NCI-H2196 (cell line): ENCODE results near the gene ULK4.

ENCODE experiments used
- DNase-seq: peaks from one replicate; lab custom pipeline; 2025; ENCODE audit not compliant: unreplicated experiment; lab: John Stamatoyannopoulos, UW

ULK4 gene

GRCh38 chr3:41202834-41203345 is 759.0 kb downstream of the ULK4 start:
- no peak for DNase-seq

GRCh38 chr3:41202075-41202833 is 759.6 kb downstream of the ULK4 start:
- no peak for DNase-seq

- no peak for DNase-seq
Measured at GRCh38 chr3:41200669-41201021, 761.3 kb downstream of the ULK4 start.

GRCh38 chr3:41199866-41200668 is 761.8 kb downstream of the ULK4 start:
- no peak for DNase-seq

GRCh38 chr3:41198950-41199865 is 762.7 kb downstream of the ULK4 start, which contains the start of gene CTNNB1:
TSS of gene CTNNB1 (plus strand) at chr3:41199505. CDS start at chr3:41224069, 24,564 bp downstream.
- DNase-seq = peak; percentile 79

- no peak for DNase-seq
Measured at GRCh38 chr3:41198526-41198925, 763.4 kb downstream of the ULK4 start.

- DNase-seq = no peak
Measured at GRCh38 chr3:41198046-41198445, 763.9 kb downstream of the ULK4 start.
